Measurements from ENCODE around the gene ANKRD27. TPM values are rescaled to one million over a fixed set of nuclear protein-coding genes. Genes with fewer than 3 reads are reported as not detected.

Gene ANKRD27
- polyA plus RNA-seq, 1 donor from 2014 or later = 24.6 TPM

GRCh38 chr19:32599258-32599657 is 75.7 kb downstream of the ANKRD27 start:
- Histone ChIP-seq H4K20me1 (ENCODE audit: insufficient read depth) (no peaks in the 10 kb centered on the region), H3K79me2 (replicated peaks; ENCODE audit: insufficient read depth, low read length) (no peaks in the 10 kb centered on the region), H3K4me2 (ENCODE audit: low read length) (no peak overlapping the region), H3K27me3 (ENCODE audit: insufficient read depth, low read depth, low read length) (no peaks in the 10 kb centered on the region), H2AFZ (ENCODE audit: low read depth, low read length) (no peak overlapping the region), H3K4me3 (ENCODE audit: low read length) (no peak overlapping the region), H3K9me3 (ENCODE audit: low read length) (no peaks in the 10 kb centered on the region), H3K9ac (ENCODE audit: low read length) (no peak overlapping the region), H3F3A (ENCODE audit: insufficient read depth, low read length, poor library complexity, severe bottlenecking) (no peaks in the 10 kb centered on the region), H3K9me2 (ENCODE audit: insufficient read depth, low read length) (no peaks in the 10 kb centered on the region), H3K36me3 (ENCODE audit: insufficient read depth, low read length) (peaks cover 22% of the 10 kb centered on the region), H3K27ac (ENCODE audit: low read length) (no peak overlapping the region)
- no peak for TF ChIP-seq EZH2 (IDR thresholded peaks at IDR 0.05; ENCODE audit: borderline replicate concordance, insufficient read depth, low read length, poor library complexity, severe bottlenecking)
- no peak for TF ChIP-seq SMC3 (conservative IDR thresholded peaks at IDR 0.05; ENCODE audit: poor library complexity)
- TF ChIP-seq, protein P1, sequence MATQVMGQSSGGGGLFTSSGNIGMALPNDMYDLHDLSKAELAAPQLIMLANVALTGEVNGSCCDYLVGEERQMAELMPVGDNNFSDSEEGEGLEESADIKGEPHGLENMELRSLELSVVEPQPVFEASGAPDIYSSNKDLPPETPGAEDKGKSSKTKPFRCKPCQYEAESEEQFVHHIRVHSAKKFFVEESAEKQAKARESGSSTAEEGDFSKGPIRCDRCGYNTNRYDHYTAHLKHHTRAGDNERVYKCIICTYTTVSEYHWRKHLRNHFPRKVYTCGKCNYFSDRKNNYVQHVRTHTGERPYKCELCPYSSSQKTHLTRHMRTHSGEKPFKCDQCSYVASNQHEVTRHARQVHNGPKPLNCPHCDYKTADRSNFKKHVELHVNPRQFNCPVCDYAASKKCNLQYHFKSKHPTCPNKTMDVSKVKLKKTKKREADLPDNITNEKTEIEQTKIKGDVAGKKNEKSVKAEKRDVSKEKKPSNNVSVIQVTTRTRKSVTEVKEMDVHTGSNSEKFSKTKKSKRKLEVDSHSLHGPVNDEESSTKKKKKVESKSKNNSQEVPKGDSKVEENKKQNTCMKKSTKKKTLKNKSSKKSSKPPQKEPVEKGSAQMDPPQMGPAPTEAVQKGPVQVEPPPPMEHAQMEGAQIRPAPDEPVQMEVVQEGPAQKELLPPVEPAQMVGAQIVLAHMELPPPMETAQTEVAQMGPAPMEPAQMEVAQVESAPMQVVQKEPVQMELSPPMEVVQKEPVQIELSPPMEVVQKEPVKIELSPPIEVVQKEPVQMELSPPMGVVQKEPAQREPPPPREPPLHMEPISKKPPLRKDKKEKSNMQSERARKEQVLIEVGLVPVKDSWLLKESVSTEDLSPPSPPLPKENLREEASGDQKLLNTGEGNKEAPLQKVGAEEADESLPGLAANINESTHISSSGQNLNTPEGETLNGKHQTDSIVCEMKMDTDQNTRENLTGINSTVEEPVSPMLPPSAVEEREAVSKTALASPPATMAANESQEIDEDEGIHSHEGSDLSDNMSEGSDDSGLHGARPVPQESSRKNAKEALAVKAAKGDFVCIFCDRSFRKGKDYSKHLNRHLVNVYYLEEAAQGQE (IDR thresholded peaks at IDR 0.05; ENCODE audit: borderline replicate concordance) = no peak
- TF ChIP-seq RAD21 (conservative IDR thresholded peaks at IDR 0.05) = no peak

GRCh38 chr19:32598022-32598421 is 77.0 kb downstream of the ANKRD27 start:
- Histone ChIP-seq H3K9ac (ENCODE audit: low read length) (no peak overlapping the region), H3K36me3 (ENCODE audit: insufficient read depth, low read length) (peaks cover 24% of the 10 kb centered on the region), H2AFZ (ENCODE audit: low read depth, low read length) (no peak overlapping the region), H3K27ac (ENCODE audit: low read length) (no peak overlapping the region), H3F3A (ENCODE audit: insufficient read depth, low read length, poor library complexity, severe bottlenecking) (no peaks in the 10 kb centered on the region), H3K4me2 (ENCODE audit: low read length) (no peak overlapping the region), H3K9me3 (ENCODE audit: low read length) (no peaks in the 10 kb centered on the region), H4K20me1 (ENCODE audit: insufficient read depth) (no peaks in the 10 kb centered on the region), H3K4me3 (ENCODE audit: low read length) (no peak overlapping the region), H3K27me3 (ENCODE audit: insufficient read depth, low read depth, low read length) (no peaks in the 10 kb centered on the region), H3K79me2 (replicated peaks; ENCODE audit: insufficient read depth, low read length) (no peaks in the 10 kb centered on the region), H3K9me2 (ENCODE audit: insufficient read depth, low read length) (no peaks in the 10 kb centered on the region)
- TF ChIP-seq TAF1 (IDR thresholded peaks at IDR 0.05; ENCODE audit: low read depth) (no peak), MXI1 (conservative IDR thresholded peaks at IDR 0.05; ENCODE audit: poor library complexity, severe bottlenecking) (no peak)

- Histone ChIP-seq H3K36me3 (ENCODE audit: insufficient read depth, low read length) (peaks cover 24% of the 10 kb centered on the region), H3K9me3 (ENCODE audit: low read length) (no peaks in the 10 kb centered on the region), H4K20me1 (ENCODE audit: insufficient read depth) (no peaks in the 10 kb centered on the region), H3F3A (ENCODE audit: insufficient read depth, low read length, poor library complexity, severe bottlenecking) (no peaks in the 10 kb centered on the region), H3K4me2 (ENCODE audit: low read length) (no peak overlapping the region), H3K27me3 (ENCODE audit: insufficient read depth, low read depth, low read length) (no peaks in the 10 kb centered on the region), H3K4me3 (ENCODE audit: low read length) (no peak overlapping the region), H3K9ac (ENCODE audit: low read length) (no peak overlapping the region), H3K79me2 (replicated peaks; ENCODE audit: insufficient read depth, low read length) (no peaks in the 10 kb centered on the region), H3K9me2 (ENCODE audit: insufficient read depth, low read length) (no peaks in the 10 kb centered on the region), H2AFZ (ENCODE audit: low read depth, low read length) (no peak overlapping the region), H3K27ac (ENCODE audit: low read length) (no peak overlapping the region)
- TF ChIP-seq, protein P1 (IDR thresholded peaks at IDR 0.05; ENCODE audit: borderline replicate concordance) = no peak
- TF ChIP-seq MXI1 (conservative IDR thresholded peaks at IDR 0.05; ENCODE audit: poor library complexity, severe bottlenecking) (no peak), RAD21 (conservative IDR thresholded peaks at IDR 0.05) (no peak), EZH2 (IDR thresholded peaks at IDR 0.05; ENCODE audit: borderline replicate concordance, insufficient read depth, low read length, poor library complexity, severe bottlenecking) (no peak), SMC3 (conservative IDR thresholded peaks at IDR 0.05; ENCODE audit: poor library complexity) (no peak), POLR2AphosphoS5 (IDR thresholded peaks at IDR 0.05) (no peak), TAF1 (IDR thresholded peaks at IDR 0.05; ENCODE audit: low read depth) (no peak), EP300 (conservative IDR thresholded peaks at IDR 0.05; ENCODE audit: poor library complexity, severe bottlenecking) (no peak)
- TF ChIP-seq, protein P2, sequence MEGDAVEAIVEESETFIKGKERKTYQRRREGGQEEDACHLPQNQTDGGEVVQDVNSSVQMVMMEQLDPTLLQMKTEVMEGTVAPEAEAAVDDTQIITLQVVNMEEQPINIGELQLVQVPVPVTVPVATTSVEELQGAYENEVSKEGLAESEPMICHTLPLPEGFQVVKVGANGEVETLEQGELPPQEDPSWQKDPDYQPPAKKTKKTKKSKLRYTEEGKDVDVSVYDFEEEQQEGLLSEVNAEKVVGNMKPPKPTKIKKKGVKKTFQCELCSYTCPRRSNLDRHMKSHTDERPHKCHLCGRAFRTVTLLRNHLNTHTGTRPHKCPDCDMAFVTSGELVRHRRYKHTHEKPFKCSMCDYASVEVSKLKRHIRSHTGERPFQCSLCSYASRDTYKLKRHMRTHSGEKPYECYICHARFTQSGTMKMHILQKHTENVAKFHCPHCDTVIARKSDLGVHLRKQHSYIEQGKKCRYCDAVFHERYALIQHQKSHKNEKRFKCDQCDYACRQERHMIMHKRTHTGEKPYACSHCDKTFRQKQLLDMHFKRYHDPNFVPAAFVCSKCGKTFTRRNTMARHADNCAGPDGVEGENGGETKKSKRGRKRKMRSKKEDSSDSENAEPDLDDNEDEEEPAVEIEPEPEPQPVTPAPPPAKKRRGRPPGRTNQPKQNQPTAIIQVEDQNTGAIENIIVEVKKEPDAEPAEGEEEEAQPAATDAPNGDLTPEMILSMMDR (IDR thresholded peaks at IDR 0.05; ENCODE audit: poor library complexity, severe bottlenecking) = no peak
Measured at GRCh38 chr19:32595491-32595890, 79.5 kb downstream of the ANKRD27 start.

All from neural cell (in vitro differentiated cells).